Renal pelvis (tissue), 4 donors: ENCODE data around the gene NTM. TPM values are rescaled to one million over a fixed set of nuclear protein-coding genes. Genes with fewer than 3 reads are reported as not detected.

Source experiments
- DNase-seq: peaks from one replicate; pipeline ENCODE4 v3.0.0-alpha.2; 2013
- polyA plus RNA-seq, 3 donors: library from polyadenylated mRNA; unstranded; fragments of 120-200 nt; gene quantifications; one replicate each; pipeline ENCODE4 v1.2.1, GENCODE V29; 2013; ENCODE audit not compliant: insufficient read length in 3 of 3

The NTM gene
- polyA plus RNA-seq, 3 donors: 37.2 to 44.8 (median 37.5) TPM

GRCh38 chr11:131457163-131457562 is 86.7 kb downstream of the NTM start:
- no peak for DNase-seq

- DNase-seq: no peak
Measured at GRCh38 chr11:131458421-131458820, 88.0 kb downstream of the NTM start.

- no peak for DNase-seq
Measured at GRCh38 chr11:131460931-131461330, 90.5 kb downstream of the NTM start.

- DNase-seq: no peak
Measured at GRCh38 chr11:131462622-131463021, 92.2 kb downstream of the NTM start.

GRCh38 chr11:131463162-131463561 is 92.7 kb downstream of the NTM start:
- DNase-seq: no peak

- no peak for DNase-seq
Measured at GRCh38 chr11:131463649-131464425, 93.4 kb downstream of the NTM start.

GRCh38 chr11:131464461-131464860 is 94.0 kb downstream of the NTM start:
- no peak for DNase-seq

GRCh38 chr11:131465039-131465438 is 94.6 kb downstream of the NTM start:
- DNase-seq: no peak

- no peak for DNase-seq
Measured at GRCh38 chr11:131465746-131466145, 95.3 kb downstream of the NTM start.

- no peak for DNase-seq
Measured at GRCh38 chr11:131467645-131468394, 97.4 kb downstream of the NTM start.

- no peak for DNase-seq
Measured at GRCh38 chr11:131468565-131468964, 98.2 kb downstream of the NTM start.

- no peak for DNase-seq
Measured at GRCh38 chr11:131470216-131470925, 100.0 kb downstream of the NTM start.

GRCh38 chr11:131471976-131472375 is 101.6 kb downstream of the NTM start:
- peak; percentile 69 for DNase-seq

- DNase-seq: no peak
Measured at GRCh38 chr11:131474947-131475346, 104.5 kb downstream of the NTM start.

GRCh38 chr11:131476266-131476665 is 105.9 kb downstream of the NTM start:
- no peak for DNase-seq

- DNase-seq: no peak
Measured at GRCh38 chr11:131478341-131478740, 107.9 kb downstream of the NTM start.

GRCh38 chr11:131481303-131481702 is 110.9 kb downstream of the NTM start:
- no peak for DNase-seq

GRCh38 chr11:131481971-131482370 is 111.6 kb downstream of the NTM start:
- DNase-seq: no peak

- no peak for DNase-seq
Measured at GRCh38 chr11:131483453-131483852, 113.0 kb downstream of the NTM start.

- DNase-seq: no peak
Measured at GRCh38 chr11:131483877-131484276, 113.5 kb downstream of the NTM start.

- DNase-seq: no peak
Measured at GRCh38 chr11:131486100-131486499, 115.7 kb downstream of the NTM start.

GRCh38 chr11:131486937-131487635 is 116.7 kb downstream of the NTM start:
- no peak for DNase-seq
